ENCODE results near the gene SLC25A40.

DNA sequence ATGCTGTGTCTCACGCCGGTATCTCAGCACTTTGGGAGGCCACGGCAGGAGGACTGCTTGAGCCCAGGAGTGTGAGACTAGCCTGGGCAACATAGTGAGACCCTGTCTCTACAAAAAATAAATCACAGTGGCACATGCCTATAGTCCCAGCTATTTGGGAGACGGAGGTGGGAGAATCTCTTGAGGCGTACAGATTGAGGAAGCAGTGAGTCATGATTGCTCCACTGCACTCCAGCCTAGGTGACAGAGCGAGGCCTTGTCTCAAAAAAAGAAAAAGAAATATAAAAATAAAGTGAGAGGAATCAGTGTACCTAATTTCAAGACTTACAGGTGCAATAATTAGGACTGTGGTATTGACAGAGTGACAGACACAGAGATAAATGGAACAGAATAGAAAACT lies 23.9 kb downstream of the SLC25A40 start:
- TF ChIP-seq, protein P1, sequence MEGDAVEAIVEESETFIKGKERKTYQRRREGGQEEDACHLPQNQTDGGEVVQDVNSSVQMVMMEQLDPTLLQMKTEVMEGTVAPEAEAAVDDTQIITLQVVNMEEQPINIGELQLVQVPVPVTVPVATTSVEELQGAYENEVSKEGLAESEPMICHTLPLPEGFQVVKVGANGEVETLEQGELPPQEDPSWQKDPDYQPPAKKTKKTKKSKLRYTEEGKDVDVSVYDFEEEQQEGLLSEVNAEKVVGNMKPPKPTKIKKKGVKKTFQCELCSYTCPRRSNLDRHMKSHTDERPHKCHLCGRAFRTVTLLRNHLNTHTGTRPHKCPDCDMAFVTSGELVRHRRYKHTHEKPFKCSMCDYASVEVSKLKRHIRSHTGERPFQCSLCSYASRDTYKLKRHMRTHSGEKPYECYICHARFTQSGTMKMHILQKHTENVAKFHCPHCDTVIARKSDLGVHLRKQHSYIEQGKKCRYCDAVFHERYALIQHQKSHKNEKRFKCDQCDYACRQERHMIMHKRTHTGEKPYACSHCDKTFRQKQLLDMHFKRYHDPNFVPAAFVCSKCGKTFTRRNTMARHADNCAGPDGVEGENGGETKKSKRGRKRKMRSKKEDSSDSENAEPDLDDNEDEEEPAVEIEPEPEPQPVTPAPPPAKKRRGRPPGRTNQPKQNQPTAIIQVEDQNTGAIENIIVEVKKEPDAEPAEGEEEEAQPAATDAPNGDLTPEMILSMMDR (IDR thresholded peaks at IDR 0.05) = no peak
- no peak for TF ChIP-seq POLR2A (IDR thresholded peaks at IDR 0.05)
